Mesendoderm (in vitro differentiated cells): ENCODE data around the gene MAGI2.

Experiments
- DNase-seq: peaks from one replicate; pipeline ENCODE4 v3.0.0; 2013
- H2AK5ac ChIP-seq: 2 replicates; pipeline ENCODE4 v1.6.1; 2013; ENCODE audit warnings: low read length, inconsistent platforms
- H2BK120ac ChIP-seq: 2 replicates; pipeline ENCODE4 v1.6.1; 2013; ENCODE audit warnings: low read depth, mild to moderate bottlenecking, low read length, moderate library complexity, mixed read lengths
- H2BK15ac ChIP-seq: replicated peaks from 2 replicates; pipeline ENCODE4 v1.6.1; 2013; ENCODE audit warnings: low read depth, mild to moderate bottlenecking, moderate library complexity
- H2BK5ac ChIP-seq: 2 replicates; pipeline ENCODE4 v1.6.1; 2013; ENCODE audit warnings: low read length, inconsistent platforms
- H3K18ac ChIP-seq: 2 replicates; pipeline ENCODE4 v1.6.1; 2013; ENCODE audit warnings: mild to moderate bottlenecking, low read length, mixed read lengths
- H3K23ac ChIP-seq: one replicate; pipeline ENCODE4 v1.6.1; 2013; ENCODE audit warnings: low read length
- H3K27ac ChIP-seq: 2 replicates; pipeline ENCODE4 v1.5.1; 2013; ENCODE audit warnings: low read depth, mild to moderate bottlenecking, inconsistent platforms, low read length, moderate library complexity
- H3K27me3 ChIP-seq: 2 replicates; pipeline ENCODE4 v1.6.1; 2013; ENCODE audit warnings: low read length, control low read depth, mild to moderate bottlenecking, inconsistent platforms; ENCODE audit not compliant: insufficient read depth, poor library complexity
- H3K36me3 ChIP-seq: 2 replicates; pipeline ENCODE4 v1.6.1; 2013; ENCODE audit warnings: low read length, inconsistent platforms; ENCODE audit not compliant: control insufficient read depth, insufficient read depth
- H3K4ac ChIP-seq: one replicate; pipeline ENCODE4 v1.6.1; 2013; ENCODE audit warnings: low read depth, mild to moderate bottlenecking, low read length, moderate library complexity
- H3K4me1 ChIP-seq: 2 replicates; pipeline ENCODE4 v1.6.1; 2013; ENCODE audit warnings: low read depth, low read length, inconsistent platforms; ENCODE audit not compliant: control insufficient read depth
- H3K4me2 ChIP-seq: 2 replicates; pipeline ENCODE4 v1.6.1; 2013; ENCODE audit warnings: low read length
- H3K4me3 ChIP-seq: 2 replicates; pipeline ENCODE4 v1.5.1; 2013; ENCODE audit warnings: mild to moderate bottlenecking, low read length
- H3K56ac ChIP-seq: one replicate; pipeline ENCODE4 v1.6.1; 2013; ENCODE audit warnings: low read length
- H3K79me1 ChIP-seq: 2 replicates; pipeline ENCODE4 v1.6.1; 2013; ENCODE audit warnings: low read length, inconsistent platforms
- H3K79me2 ChIP-seq: 2 replicates; pipeline ENCODE4 v1.6.1; 2013; ENCODE audit warnings: mild to moderate bottlenecking, low read length; ENCODE audit not compliant: control insufficient read depth, insufficient read depth
- H3K9ac ChIP-seq: 2 replicates; pipeline ENCODE4 v1.6.1; 2013; ENCODE audit warnings: low read length, inconsistent platforms
- H4K5ac ChIP-seq: one replicate; pipeline ENCODE4 v1.6.1; 2013; ENCODE audit warnings: low read length
- H4K8ac ChIP-seq: one replicate; pipeline ENCODE4 v1.6.1; 2013; ENCODE audit warnings: low read depth, mild to moderate bottlenecking, control low read depth, low read length, moderate library complexity
- WGBS: extraction: QIAGEN DNeasy Blood & Tissue Kit; methylation state at CpG from one replicate; pipeline ENCODE4 v1.1.7; 2013; ENCODE audit warnings: low lambda C conversion rate, missing lambda C conversion rate; ENCODE audit not compliant: insufficient coverage; ENCODE audit errors: extremely low coverage; 5-methylcytosine and 5-hydroxymethylcytosine counted together

The MAGI2 gene

GRCh38 chr7:78675511-78675910 lies 778.0 kb downstream of the MAGI2 start:
- no CpG with 5 or more reads among the region's 3 CpGs for WGBS
- Histone ChIP-seq H3K79me1 (no peaks in the 10 kb centered on the region), H3K9ac (no peak overlapping the region), H2BK120ac (no peak overlapping the region), H2BK15ac (no peak overlapping the region), H3K4me2 (no peak overlapping the region), H3K4me1 (no peaks in the 10 kb centered on the region), H2BK5ac (no peak overlapping the region), H3K79me2 (peaks cover 1% of the 10 kb centered on the region), H4K8ac (no peak overlapping the region), H3K4me3 (no peak overlapping the region), H3K56ac (no peak overlapping the region), H3K36me3 (no peaks in the 10 kb centered on the region), H3K4ac (no peak overlapping the region), H4K5ac (no peak overlapping the region), H3K27me3 (no peaks in the 10 kb centered on the region), H3K23ac (no peak overlapping the region), H3K27ac (no peak overlapping the region), H3K18ac (no peak overlapping the region), H2AK5ac (no peak overlapping the region)
- DNase-seq: no peak

- Histone ChIP-seq H3K9ac (no peak overlapping the region), H2BK5ac (no peak overlapping the region)
Measured at GRCh38 chr7:78673272-78673671, 780.2 kb downstream of the MAGI2 start.

GRCh38 chr7:78662939-78663338 lies 790.5 kb downstream of the MAGI2 start:
- Histone ChIP-seq H3K4me1 (no peaks in the 10 kb centered on the region), H3K4me2 (no peak overlapping the region), H3K79me2 (no peaks in the 10 kb centered on the region), H3K23ac (no peak overlapping the region), H4K5ac (no peak overlapping the region), H2BK15ac (no peak overlapping the region), H3K27me3 (no peaks in the 10 kb centered on the region), H3K36me3 (no peaks in the 10 kb centered on the region), H2BK120ac (no peak overlapping the region), H4K8ac (no peak overlapping the region), H3K9ac (no peak overlapping the region), H2AK5ac (no peak overlapping the region), H3K4me3 (no peak overlapping the region), H3K79me1 (no peaks in the 10 kb centered on the region), H3K27ac (no peak overlapping the region), H2BK5ac (no peak overlapping the region), H3K18ac (no peak overlapping the region), H3K56ac (no peak overlapping the region), H3K4ac (no peak overlapping the region)
- DNase-seq: no peak
- WGBS: no CpG with 5 or more reads among the region's 4 CpGs

More at GRCh38 chr7:78673272-78673671, 780.2 kb downstream of the MAGI2 start:
- Histone ChIP-seq H3K4me2 (no peak overlapping the region), H3K4me1 (no peaks in the 10 kb centered on the region), H3K23ac (no peak overlapping the region), H4K8ac (no peak overlapping the region), H3K56ac (no peak overlapping the region), H3K4ac (no peak overlapping the region), H3K4me3 (no peak overlapping the region), H2BK15ac (no peak overlapping the region), H3K36me3 (no peaks in the 10 kb centered on the region), H3K79me2 (no peaks in the 10 kb centered on the region), H3K27ac (no peak overlapping the region), H3K18ac (no peak overlapping the region), H4K5ac (no peak overlapping the region), H2AK5ac (no peak overlapping the region), H3K27me3 (no peaks in the 10 kb centered on the region), H2BK120ac (no peak overlapping the region), H3K79me1 (no peaks in the 10 kb centered on the region)
- DNase-seq: no peak

GRCh38 chr7:78649976-78650375 lies 803.5 kb downstream of the MAGI2 start:
- Histone ChIP-seq H4K8ac (no peak overlapping the region), H3K27ac (no peak overlapping the region), H2AK5ac (no peak overlapping the region), H3K4me1 (no peaks in the 10 kb centered on the region), H3K79me1 (no peaks in the 10 kb centered on the region), H3K4me2 (no peak overlapping the region), H2BK120ac (no peak overlapping the region), H2BK5ac (no peak overlapping the region), H3K23ac (no peak overlapping the region), H3K36me3 (no peaks in the 10 kb centered on the region), H3K4ac (no peak overlapping the region), H2BK15ac (no peak overlapping the region), H4K5ac (no peak overlapping the region), H3K56ac (no peak overlapping the region), H3K9ac (no peak overlapping the region), H3K18ac (no peak overlapping the region), H3K27me3 (no peaks in the 10 kb centered on the region), H3K79me2 (no peaks in the 10 kb centered on the region), H3K4me3 (no peak overlapping the region)
- no peak for DNase-seq
- WGBS: no CpG with 5 or more reads among the region's 3 CpGs

- Histone ChIP-seq H3K79me1 (no peaks in the 10 kb centered on the region), H3K18ac (no peak overlapping the region), H4K5ac (no peak overlapping the region), H3K4ac (no peak overlapping the region), H3K79me2 (no peaks in the 10 kb centered on the region), H3K36me3 (no peaks in the 10 kb centered on the region), H3K27me3 (no peaks in the 10 kb centered on the region), H3K4me2 (no peak overlapping the region), H2BK15ac (no peak overlapping the region), H3K9ac (no peak overlapping the region), H3K56ac (no peak overlapping the region), H2AK5ac (no peak overlapping the region), H2BK120ac (no peak overlapping the region), H3K27ac (no peak overlapping the region), H4K8ac (no peak overlapping the region), H3K4me1 (no peaks in the 10 kb centered on the region), H3K23ac (no peak overlapping the region), H2BK5ac (no peak overlapping the region), H3K4me3 (no peak overlapping the region)
- DNase-seq: no peak
- no CpG with 5 or more reads among the region's 2 CpGs for WGBS
Measured at GRCh38 chr7:78649236-78649635, 804.2 kb downstream of the MAGI2 start.

- Histone ChIP-seq H3K56ac (no peak overlapping the region), H3K79me1 (no peaks in the 10 kb centered on the region), H3K4ac (no peak overlapping the region), H2BK5ac (no peak overlapping the region), H4K5ac (no peak overlapping the region), H3K4me3 (no peak overlapping the region), H2BK120ac (no peak overlapping the region), H2AK5ac (no peak overlapping the region), H3K23ac (no peak overlapping the region), H3K36me3 (no peaks in the 10 kb centered on the region), H3K9ac (no peak overlapping the region), H3K4me2 (no peak overlapping the region), H2BK15ac (no peak overlapping the region), H3K18ac (no peak overlapping the region), H3K79me2 (no peaks in the 10 kb centered on the region), H4K8ac (no peak overlapping the region), H3K27ac (no peak overlapping the region), H3K4me1 (no peaks in the 10 kb centered on the region), H3K27me3 (no peaks in the 10 kb centered on the region)
- DNase-seq: no peak
Measured at GRCh38 chr7:78642751-78643150, 810.7 kb downstream of the MAGI2 start.
